GM10248 (cell line): ENCODE results near the gene UBL4A.

Experiments used
- CTCF ChIA-PET: fragments of 300-600 bp; sonication (Branson Sonifier 250); formaldehyde crosslinking; extraction: SDS; loops from one replicate; lab custom pipeline; 2021; ENCODE audit warnings: antibody characterized with exemption; lab: Yijun Ruan, JAX
- POLR2A ChIA-PET: fragments of 350-650 bp; sonication (Branson Sonifier 250); formaldehyde crosslinking; extraction: SDS; loops from one replicate; lab custom pipeline; 2020; ENCODE audit warnings: antibody characterized with exemption; lab: Yijun Ruan, JAX
- DNase-seq: peaks from one replicate; pipeline ENCODE4 v3.0.0; 2012; ENCODE audit errors: extremely low spot score
- TF ChIP-seq, protein P1 (sequence below): IDR thresholded peaks from 2 replicates; pipeline ENCODE4 v1.5.1; 2012; ENCODE audit warnings: mild to moderate bottlenecking, low read depth; ENCODE audit errors: extremely low read depth, missing control alignments, control extremely low read depth

UBL4A gene

DNA sequence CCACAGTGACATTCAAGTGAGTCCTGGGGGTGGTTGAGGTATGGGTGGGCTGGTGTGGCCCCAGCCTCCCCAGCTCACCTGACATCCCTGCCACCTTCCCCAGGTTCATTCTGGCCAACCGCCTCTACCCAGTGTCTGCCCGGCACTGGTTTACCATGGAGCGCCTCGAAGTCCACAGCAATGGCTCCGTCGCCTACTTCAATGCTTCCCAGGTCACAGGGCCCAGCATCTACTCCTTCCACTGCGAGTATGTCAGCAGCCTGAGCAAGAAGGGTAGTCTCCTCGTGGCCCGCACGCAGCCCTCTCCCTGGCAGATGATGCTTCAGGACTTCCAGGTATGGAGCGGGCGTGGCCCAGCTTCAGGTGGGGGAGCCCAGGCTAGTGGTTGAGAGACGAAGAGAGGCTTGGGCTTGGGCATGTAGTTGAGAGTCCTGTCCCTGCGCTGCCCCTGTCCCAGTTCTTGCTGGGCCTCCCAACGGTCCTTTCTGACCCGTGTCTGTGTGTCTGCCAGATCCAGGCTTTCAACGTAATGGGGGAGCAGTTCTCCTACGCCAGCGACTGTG, 51.2 kb downstream of the UBL4A start:
- no peak for DNase-seq
- ChIA-PET CTCF (no interaction called here), POLR2A (no interaction called here)
- TF ChIP-seq, protein P1, sequence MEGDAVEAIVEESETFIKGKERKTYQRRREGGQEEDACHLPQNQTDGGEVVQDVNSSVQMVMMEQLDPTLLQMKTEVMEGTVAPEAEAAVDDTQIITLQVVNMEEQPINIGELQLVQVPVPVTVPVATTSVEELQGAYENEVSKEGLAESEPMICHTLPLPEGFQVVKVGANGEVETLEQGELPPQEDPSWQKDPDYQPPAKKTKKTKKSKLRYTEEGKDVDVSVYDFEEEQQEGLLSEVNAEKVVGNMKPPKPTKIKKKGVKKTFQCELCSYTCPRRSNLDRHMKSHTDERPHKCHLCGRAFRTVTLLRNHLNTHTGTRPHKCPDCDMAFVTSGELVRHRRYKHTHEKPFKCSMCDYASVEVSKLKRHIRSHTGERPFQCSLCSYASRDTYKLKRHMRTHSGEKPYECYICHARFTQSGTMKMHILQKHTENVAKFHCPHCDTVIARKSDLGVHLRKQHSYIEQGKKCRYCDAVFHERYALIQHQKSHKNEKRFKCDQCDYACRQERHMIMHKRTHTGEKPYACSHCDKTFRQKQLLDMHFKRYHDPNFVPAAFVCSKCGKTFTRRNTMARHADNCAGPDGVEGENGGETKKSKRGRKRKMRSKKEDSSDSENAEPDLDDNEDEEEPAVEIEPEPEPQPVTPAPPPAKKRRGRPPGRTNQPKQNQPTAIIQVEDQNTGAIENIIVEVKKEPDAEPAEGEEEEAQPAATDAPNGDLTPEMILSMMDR = no peak

DNA sequence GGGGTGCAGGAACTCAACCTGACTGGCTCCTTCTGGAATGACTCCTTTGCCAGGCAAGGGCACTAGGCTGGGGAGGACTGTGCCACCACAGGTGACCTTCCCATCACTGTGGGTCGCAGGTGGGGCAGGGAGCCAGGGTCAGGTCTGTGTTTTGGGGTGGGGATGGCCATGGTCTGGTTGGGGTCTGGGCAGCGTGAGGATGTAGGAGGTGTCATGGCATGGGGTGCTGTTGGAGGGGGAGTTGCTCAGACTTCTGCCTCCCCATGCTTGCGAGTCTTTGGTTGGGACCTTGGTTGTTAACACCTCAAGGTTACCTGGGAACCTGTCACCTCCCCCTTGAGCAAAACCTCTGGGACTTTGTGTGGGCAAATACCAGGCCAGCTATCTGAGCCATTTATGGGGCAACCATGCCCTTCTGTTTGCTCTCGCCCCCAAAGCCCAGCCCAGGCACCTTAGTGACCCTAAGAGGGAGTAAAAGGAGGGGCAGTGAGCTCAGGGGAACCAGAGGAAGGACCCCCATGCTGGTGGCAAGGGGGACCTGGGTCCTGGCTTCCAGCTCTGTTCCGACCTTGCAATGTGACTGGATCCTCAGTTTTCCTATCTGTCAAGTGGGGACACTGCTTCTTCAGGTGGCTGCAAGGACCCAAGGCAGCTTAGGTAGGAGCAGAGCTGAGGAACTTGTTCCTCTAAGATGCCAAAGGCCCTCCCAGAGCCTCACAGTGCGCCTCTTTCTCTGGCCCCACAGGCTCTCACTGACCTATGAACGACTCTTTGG, 51.8 kb downstream of the UBL4A start:
- TF ChIP-seq, protein P1 = no peak
- ChIA-PET POLR2A (no interaction called here), CTCF (no interaction called here)
- no peak for DNase-seq
